Gastroesophageal sphincter (tissue), 4 donors: ENCODE measurements around the gene CRELD2. TPM values are rescaled to one million over a fixed set of nuclear protein-coding genes. Genes with fewer than 3 reads are reported as not detected.
A peak's percentile ranks its signal among the peaks of the same experiment; 100 is the strongest.

Experiments used
- ATAC-seq: fragments of 150-250 bp; one replicate; pipeline ENCODE4 v1.9.1; 2016; ENCODE audit warnings: mild to moderate bottlenecking, moderate library complexity
- H3K27ac ChIP-seq, 4 donors: fragments of 200-600 bp; sonication (generic) in 3 of 4; 1 replicate in 3 of 4; 2 replicates in 1 of 4; pipeline ENCODE4 v1.5.1; 2016 to 2019
- H3K27me3 ChIP-seq: fragments of 200-600 bp; sonication (generic); one replicate; pipeline ENCODE4 v1.5.1; 2019
- H3K36me3 ChIP-seq, 2 donors: fragments of 200-600 bp; sonication (generic); one replicate each; pipeline ENCODE4 v1.5.1; 2019; ENCODE audit warnings: control low read depth in 1 of 2
- H3K4me1 ChIP-seq, 3 donors: fragments of 200-600 bp; sonication (generic); 1 replicate in 2 of 3; 2 replicates in 1 of 3; pipeline ENCODE4 v1.5.1; 2016 to 2019; ENCODE audit warnings: control low read depth in 2 of 3
- H3K4me3 ChIP-seq, 2 donors: fragments of 200-600 bp; sonication (generic); one replicate each; pipeline ENCODE4 v1.5.1; 2019; ENCODE audit warnings: mild to moderate bottlenecking in 1 of 2, moderate library complexity in 1 of 2
- H3K9me3 ChIP-seq, 3 donors: fragments of 200-600 bp; sonication (generic); one replicate each; pipeline ENCODE4 v1.5.1; 2017 to 2019; ENCODE audit warnings: control low read depth in 2 of 3
- EP300 ChIP-seq: sonication (generic); formaldehyde crosslinking; IDR thresholded peaks from one replicate; pipeline ENCODE4 v1.6.1; 2017; ENCODE audit warnings: antibody characterized with exemption, mild to moderate bottlenecking
- POLR2A ChIP-seq, 2 donors: fragments of 450-650 bp; IDR thresholded peaks; one replicate each; pipeline ENCODE4 v1.6.1; 2017; ENCODE audit warnings: antibody characterized with exemption in 2 of 2, mild to moderate bottlenecking in 2 of 2, moderate library complexity in 1 of 2
- POLR2AphosphoS5 ChIP-seq: sonication (generic); formaldehyde crosslinking; IDR thresholded peaks from one replicate; pipeline ENCODE4 v1.6.1; 2017; ENCODE audit warnings: antibody characterized with exemption
- WGBS, 2 donors: methylation state at CpG; one replicate each; pipeline ENCODE4 v1.1.5; 2018; ENCODE audit warnings: low coverage in 1 of 2; 5-methylcytosine and 5-hydroxymethylcytosine counted together
- total RNA-seq, 4 donors: library from RNA; depleted of rRNA; stranded (reverse); fragments of >200 nt; gene quantifications; one replicate each; pipeline ENCODE4 v1.1.0, GENCODE V29; 2016
- TF ChIP-seq, protein P1 (sequence below), 4 experiments: fragments of 200-600 bp in 2 of 4; fragments of 450-650 bp in 2 of 4; sonication (generic) in 1 of 4; IDR thresholded peaks; one replicate each; pipeline ENCODE4 v1.5.1; 2017 to 2019; ENCODE audit warnings: antibody characterized with exemption in 4 of 4, mild to moderate bottlenecking in 2 of 4, moderate library complexity in 2 of 4

The CRELD2 gene
- total RNA-seq, 4 donors from 2014 or later, result 21.9 to 36.2 (median 30.9) TPM

GRCh38 chr22:49968313-49968830, 49.9 kb downstream of the CRELD2 start:
- 74% methylated on average over 3 of the region's 11 CpGs; no CpG with 5 or more reads in 1 of the 2 donors for WGBS, 2 donors
- Histone ChIP-seq H3K27ac (peak overlapping the region in 3 of 4 donors; percentile 96 to 98 (median 97)), H3K36me3 (peaks cover 0 to 23% of the 10 kb centered on the region in 2 donors), H3K9me3 (no peaks in the 10 kb centered on the region), H3K4me3 (no peak overlapping the region), H3K27me3 (no peaks in the 10 kb centered on the region), H3K4me1 (peaks cover 0 to 93% (median 57%) of the 10 kb centered on the region in 3 donors)
- TF ChIP-seq POLR2A (IDR thresholded peaks at IDR 0.05) (no peak), EP300 (no peak)
- TF ChIP-seq, protein P1, sequence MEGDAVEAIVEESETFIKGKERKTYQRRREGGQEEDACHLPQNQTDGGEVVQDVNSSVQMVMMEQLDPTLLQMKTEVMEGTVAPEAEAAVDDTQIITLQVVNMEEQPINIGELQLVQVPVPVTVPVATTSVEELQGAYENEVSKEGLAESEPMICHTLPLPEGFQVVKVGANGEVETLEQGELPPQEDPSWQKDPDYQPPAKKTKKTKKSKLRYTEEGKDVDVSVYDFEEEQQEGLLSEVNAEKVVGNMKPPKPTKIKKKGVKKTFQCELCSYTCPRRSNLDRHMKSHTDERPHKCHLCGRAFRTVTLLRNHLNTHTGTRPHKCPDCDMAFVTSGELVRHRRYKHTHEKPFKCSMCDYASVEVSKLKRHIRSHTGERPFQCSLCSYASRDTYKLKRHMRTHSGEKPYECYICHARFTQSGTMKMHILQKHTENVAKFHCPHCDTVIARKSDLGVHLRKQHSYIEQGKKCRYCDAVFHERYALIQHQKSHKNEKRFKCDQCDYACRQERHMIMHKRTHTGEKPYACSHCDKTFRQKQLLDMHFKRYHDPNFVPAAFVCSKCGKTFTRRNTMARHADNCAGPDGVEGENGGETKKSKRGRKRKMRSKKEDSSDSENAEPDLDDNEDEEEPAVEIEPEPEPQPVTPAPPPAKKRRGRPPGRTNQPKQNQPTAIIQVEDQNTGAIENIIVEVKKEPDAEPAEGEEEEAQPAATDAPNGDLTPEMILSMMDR (IDR thresholded peaks at IDR 0.05), result no peak
- ATAC-seq, result no peak

DNA sequence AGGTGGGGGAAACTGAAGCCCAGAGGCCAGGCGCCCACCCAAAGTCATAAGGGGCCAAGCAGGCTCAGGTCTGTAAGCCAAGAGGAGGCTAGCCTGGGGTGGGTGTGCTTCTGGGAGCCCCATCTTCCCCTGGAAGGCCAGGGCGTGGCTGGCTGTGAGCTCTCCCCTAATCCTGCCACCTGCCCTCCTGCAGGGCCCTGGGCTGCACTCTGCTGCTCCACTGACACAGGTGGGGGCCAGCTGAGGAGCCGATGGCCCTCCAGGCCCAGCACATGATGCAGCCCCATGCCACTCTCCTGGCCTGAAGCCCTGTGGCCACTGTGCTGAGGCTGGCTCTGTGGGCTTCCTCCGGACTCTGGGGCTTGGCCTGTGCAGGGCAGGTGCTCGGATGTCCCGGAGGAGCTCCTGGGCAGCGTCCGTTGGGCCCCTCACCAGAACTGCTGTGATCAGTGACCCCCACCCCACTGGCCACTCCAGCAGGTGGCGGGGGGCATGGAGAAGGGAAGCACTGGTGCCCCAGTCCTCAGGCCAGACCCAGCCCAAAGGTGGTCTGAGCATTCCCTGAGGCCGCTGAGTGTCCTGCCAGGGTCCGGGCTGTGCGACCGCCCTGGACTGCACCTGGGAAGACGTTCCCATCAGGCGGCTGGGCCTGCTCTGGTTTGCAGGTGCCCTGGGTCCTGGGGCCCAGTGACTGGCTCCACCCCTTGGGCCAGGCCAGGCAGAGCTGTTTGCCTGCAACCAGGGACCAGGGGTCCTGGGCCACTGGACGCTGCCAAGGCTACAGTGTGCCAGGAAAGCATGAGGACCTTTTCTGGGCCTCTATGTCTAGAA, 50.6 kb downstream of the CRELD2 start:
- no CpG with 5 or more reads among the region's 16 CpGs for WGBS, 2 donors
- Histone ChIP-seq H3K4me1 (peaks cover 0 to 86% (median 50%) of the 10 kb centered on the region in 3 donors), H3K27ac (peak overlapping the region in 3 of 4 donors; percentile 89 to 98 (median 96)), H3K4me3 (no peak overlapping the region), H3K27me3 (no peaks in the 10 kb centered on the region), H3K9me3 (no peaks in the 10 kb centered on the region), H3K36me3 (peaks cover 0 to 16% of the 10 kb centered on the region in 2 donors)
- no peak for ATAC-seq
- no peak for TF ChIP-seq POLR2AphosphoS5
- TF ChIP-seq, protein P1 (IDR thresholded peaks at IDR 0.05), result no peak
- no peak for TF ChIP-seq POLR2A (IDR thresholded peaks at IDR 0.05)
- no peak for TF ChIP-seq EP300

DNA sequence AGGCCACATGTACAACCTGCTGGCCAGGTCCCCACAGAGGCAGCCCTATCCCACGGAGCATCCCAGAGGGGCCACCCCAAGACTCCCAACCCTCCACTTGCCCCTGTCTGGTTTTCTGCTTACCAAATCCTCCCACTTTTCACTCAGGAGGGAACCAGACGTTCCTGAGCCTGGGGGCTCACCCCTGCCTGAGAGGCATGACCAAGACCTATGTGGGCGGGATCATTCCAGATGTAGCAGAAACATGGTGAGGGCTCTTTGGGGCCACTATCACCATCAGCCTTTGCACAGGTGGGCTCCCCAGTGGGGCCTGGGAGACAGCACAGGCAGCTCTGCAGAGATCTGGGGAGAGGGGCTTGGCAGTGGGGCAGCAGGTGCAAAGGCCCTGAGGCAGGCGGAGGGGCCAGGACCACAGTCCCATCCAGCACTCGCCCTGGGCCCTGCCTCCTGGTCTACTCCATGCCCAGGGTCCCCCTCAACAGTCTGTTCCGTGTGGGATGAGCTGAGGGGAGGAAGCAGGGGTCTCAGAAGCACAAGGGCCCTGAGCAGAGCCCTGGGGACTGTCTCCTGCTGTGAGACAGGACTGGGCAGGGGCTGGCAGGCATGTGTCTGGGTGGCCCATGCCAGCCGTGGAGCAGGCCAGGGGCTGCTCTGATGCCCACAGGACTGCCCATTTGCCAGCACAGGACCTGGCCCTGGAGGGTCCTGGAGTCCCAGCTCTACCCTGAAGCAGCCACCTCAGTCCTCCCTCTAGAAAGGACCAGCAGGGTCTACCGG, 51.5 kb downstream of the CRELD2 start:
- ATAC-seq, result no peak
- peaks cover 0 to 77% (median 48%) of the 10 kb centered on the region in 3 donors for H3K4me1 ChIP-seq
- H3K27me3 ChIP-seq, result no peaks in the 10 kb centered on the region
- H3K36me3 ChIP-seq, result peaks cover 0 to 8% of the 10 kb centered on the region in 2 donors
- no peak overlapping the region for H3K4me3 ChIP-seq
- H3K27ac ChIP-seq, result peak overlapping the region in 3 of 4 donors; percentile 89 to 98 (median 96)
- TF ChIP-seq, protein P1 (IDR thresholded peaks at IDR 0.05), result no peak
- H3K9me3 ChIP-seq, result no peaks in the 10 kb centered on the region
- WGBS, 2 donors, result 67% methylated on average over 1 of the region's 8 CpGs; no CpG with 5 or more reads in 1 of the 2 donors

DNA sequence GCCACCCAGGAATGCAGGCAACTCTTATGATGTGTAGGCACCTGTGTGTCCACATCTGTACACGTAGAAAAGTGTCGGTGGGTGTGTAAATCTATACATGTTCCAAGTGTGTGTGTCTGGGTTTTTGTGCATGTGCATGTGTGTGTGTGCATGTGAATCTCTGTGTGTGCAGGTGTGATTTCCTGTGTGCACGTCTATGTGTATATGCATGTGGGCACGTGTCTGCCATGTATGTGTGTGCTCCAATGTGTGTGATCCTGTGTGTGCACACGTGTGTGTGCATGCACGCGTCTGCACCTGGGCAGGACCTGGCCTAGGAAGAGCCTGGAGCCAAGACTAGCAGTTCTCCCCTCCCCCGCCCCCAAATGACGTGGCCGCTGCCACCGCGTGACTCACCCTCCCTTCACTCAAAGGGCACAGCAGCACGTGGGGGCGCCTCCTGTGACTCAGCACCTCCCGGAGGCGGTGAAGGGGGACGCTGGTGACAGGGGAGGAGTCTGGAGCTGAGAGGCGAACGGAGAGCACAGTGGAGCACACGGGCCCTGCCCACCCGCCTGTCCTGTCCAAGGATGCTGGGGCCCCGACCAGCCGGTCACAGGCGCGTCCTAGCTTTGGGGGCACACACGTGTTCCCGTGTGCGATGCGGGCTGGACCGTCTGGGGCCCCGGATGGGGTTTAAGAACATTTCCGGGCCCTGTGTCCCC, 52.2 kb downstream of the CRELD2 start:
- Histone ChIP-seq H3K27me3 (no peaks in the 10 kb centered on the region), H3K36me3 (peaks cover 0 to 4% of the 10 kb centered on the region in 2 donors), H3K27ac (peak overlapping the region; percentile 7 to 98 (median 92)), H3K4me3 (peak overlapping the region; percentile 30 to 64), H3K9me3 (no peaks in the 10 kb centered on the region), H3K4me1 (peaks cover 0 to 70% (median 42%) of the 10 kb centered on the region in 3 donors)
- ATAC-seq, result peak; percentile 90
- whole genome bisulfite sequencing, 2 donors, result 42 to 76% methylated on average over 2 of the region's 32 CpGs
- TF ChIP-seq POLR2A (IDR thresholded peaks at IDR 0.05) (peak; percentile 54 to 78), POLR2AphosphoS5 (peak; percentile 96)
- TF ChIP-seq, protein P1 (IDR thresholded peaks at IDR 0.05), result no peak
